IMR-90 (cell line): Measurements from ENCODE around the gene NFE2L2. TPM values are rescaled to one million over a fixed set of nuclear protein-coding genes. Genes with fewer than 3 reads are reported as not detected.

Experiments used
- ATAC-seq: fragments of 200-7000 bp; cut with Tn5 transposase; 2 replicates; pipeline ENCODE4 v1.9.1; 2020; ENCODE audit warnings: low read depth, mild to moderate bottlenecking, moderate library complexity
- BruUV-seq: library from RNA; stranded (reverse); fragments of 400-500 nt; replicated peaks from 2 replicates; lab custom pipeline; 2021; lab: Mats Ljungman, UMichigan
- CTCF ChIA-PET: fragments of 300-600 bp; formaldehyde crosslinking; extraction: SDS; loops from one replicate; lab custom pipeline; 2021; ENCODE audit warnings: antibody characterized with exemption; lab: Yijun Ruan, JAX
- POLR2A ChIA-PET: fragments of 300-600 bp; sonication (Branson Sonifier 250); formaldehyde crosslinking; loops from one replicate; lab custom pipeline; 2022; ENCODE audit warnings: antibody characterized with exemption; ENCODE audit not compliant: unreplicated experiment; lab: Charles Lee
- DNase-seq: peaks from one replicate; pipeline ENCODE4 v3.0.0; 2013
- H2AFZ ChIP-seq: replicated peaks from 2 replicates; pipeline ENCODE3; 2013; ENCODE audit warnings: low read length, mild to moderate bottlenecking; ENCODE audit not compliant: poor library complexity
- H2AK5ac ChIP-seq: 2 replicates; pipeline ENCODE4 v1.6.1; 2013; ENCODE audit warnings: low read depth, low read length, inconsistent platforms
- H2AK9ac ChIP-seq: replicated peaks from 2 replicates; pipeline ENCODE3; 2013; ENCODE audit warnings: mild to moderate bottlenecking, low read depth, low read length, moderate library complexity; ENCODE audit not compliant: poor library complexity
- H2BK120ac ChIP-seq: 2 replicates; pipeline ENCODE4 v1.6.1; 2013; ENCODE audit warnings: low read depth, low read length, inconsistent platforms
- H2BK15ac ChIP-seq: 3 replicates; pipeline ENCODE4 v1.6.1; 2013; ENCODE audit warnings: low read depth, low read length, inconsistent platforms
- H2BK20ac ChIP-seq: 2 replicates; pipeline ENCODE4 v1.6.1; 2013; ENCODE audit warnings: low read depth, mild to moderate bottlenecking, inconsistent platforms, low read length, moderate library complexity
- H2BK5ac ChIP-seq: 2 replicates; pipeline ENCODE4 v1.6.1; 2013; ENCODE audit warnings: mild to moderate bottlenecking, low read depth, low read length, inconsistent platforms; ENCODE audit not compliant: poor library complexity, severe bottlenecking
- H3K14ac ChIP-seq: replicated peaks from 2 replicates; pipeline ENCODE4 v1.6.1; 2013; ENCODE audit warnings: low read depth, low read length, inconsistent platforms
- H3K18ac ChIP-seq: 2 replicates; pipeline ENCODE4 v1.6.1; 2013; ENCODE audit warnings: low read depth, low read length, control low read depth
- H3K23ac ChIP-seq: 2 replicates; pipeline ENCODE4 v1.6.1; 2013; ENCODE audit warnings: low read depth, low read length, inconsistent platforms
- H3K27ac ChIP-seq: 2 replicates; pipeline ENCODE4 v1.5.1; 2013; ENCODE audit warnings: mild to moderate bottlenecking, control low read depth, low read length; ENCODE audit not compliant: insufficient read depth
- H3K27me3 ChIP-seq: 2 replicates; pipeline ENCODE4 v1.6.1; 2013; ENCODE audit warnings: low read length; ENCODE audit not compliant: control insufficient read depth, insufficient read depth
- H3K36me3 ChIP-seq: 2 replicates; pipeline ENCODE4 v1.6.1; 2013; ENCODE audit warnings: low read length, mixed read lengths; ENCODE audit not compliant: control insufficient read depth, insufficient read depth
- H3K4ac ChIP-seq: 2 replicates; pipeline ENCODE4 v1.6.1; 2013; ENCODE audit warnings: low read depth, low read length, inconsistent platforms
- H3K4me1 ChIP-seq: 2 replicates; pipeline ENCODE4 v1.6.1; 2013; ENCODE audit warnings: low read length, mixed read lengths; ENCODE audit not compliant: control insufficient read depth, insufficient read depth
- H3K4me2 ChIP-seq: 2 replicates; pipeline ENCODE4 v1.6.1; 2013; ENCODE audit warnings: low read depth, mild to moderate bottlenecking, control low read depth, low read length, moderate library complexity
- H3K4me3 ChIP-seq: 2 replicates; pipeline ENCODE4 v1.5.1; 2013; ENCODE audit warnings: low read depth, mild to moderate bottlenecking, control low read depth, low read length, moderate library complexity; ENCODE audit not compliant: insufficient read depth
- H3K56ac ChIP-seq: 2 replicates; pipeline ENCODE4 v1.6.1; 2013; ENCODE audit warnings: low read length, inconsistent platforms; ENCODE audit not compliant: insufficient read depth; ENCODE audit errors: extremely low read depth
- H3K79me1 ChIP-seq, 2 experiments: 2 replicates each; pipeline ENCODE4 v1.6.1; 2013; ENCODE audit warnings: low read length in 2 of 2, inconsistent platforms in 1 of 2, low read depth in 1 of 2
- H3K9ac ChIP-seq: 2 replicates; pipeline ENCODE4 v1.6.1; 2013; ENCODE audit warnings: low read depth, low read length, control low read depth
- H3K9me1 ChIP-seq: 2 replicates; pipeline ENCODE4 v1.6.1; 2013; ENCODE audit warnings: low read length, inconsistent platforms; ENCODE audit not compliant: insufficient read depth
- H3K9me3 ChIP-seq: 2 replicates; pipeline ENCODE4 v1.6.1; 2013; ENCODE audit warnings: low read length; ENCODE audit not compliant: control insufficient read depth, insufficient read depth
- H4K20me1 ChIP-seq: 2 replicates; pipeline ENCODE4 v1.6.1; 2013; ENCODE audit warnings: low read length, inconsistent platforms; ENCODE audit not compliant: insufficient read depth
- H4K5ac ChIP-seq: 2 replicates; pipeline ENCODE4 v1.6.1; 2013; ENCODE audit warnings: mild to moderate bottlenecking, low read depth, low read length, control low read depth
- H4K8ac ChIP-seq, 2 experiments: 2 replicates each; pipeline ENCODE4 v1.6.1; 2013; ENCODE audit warnings: low read depth in 2 of 2, low read length in 2 of 2, control low read depth in 1 of 2, inconsistent platforms in 1 of 2
- H4K91ac ChIP-seq: 2 replicates; pipeline ENCODE4 v1.6.1; 2013; ENCODE audit warnings: low read depth, low read length, inconsistent platforms; ENCODE audit not compliant: insufficient read depth
- NFE2L2 ChIP-seq: fragments of 150-350 bp; IDR thresholded peaks from 2 replicates; pipeline ENCODE4 v1.6.1; 2016; ENCODE audit warnings: low read depth, mild to moderate bottlenecking, low read length
- WGBS, 2 experiments: methylation state at CpG; one replicate each; pipeline versions ENCODE4 v1.1.5 to v1.1.7; 2013; ENCODE audit warnings: missing lambda C conversion rate in 2 of 2; ENCODE audit not compliant: insufficient read length in 1 of 2; ENCODE audit errors: extremely low coverage in 2 of 2; 5-methylcytosine and 5-hydroxymethylcytosine counted together
- dilution Hi-C: fragments of 300-500 bp; cut with HindIII; formaldehyde crosslinking; loops from one replicate; pipeline ENCODE4 v1.14.3; 2018; ENCODE audit warnings: low sequenced_read_pairs; ENCODE audit not compliant: unreplicated experiment
- in situ Hi-C: fragments of 300-500 bp; cut with MboI; formaldehyde crosslinking; loops from 3 replicates; pipeline ENCODE4 v1.14.3; 2019; ENCODE audit warnings: low sequenced_read_pairs, inconsistent platforms, mixed read lengths
- intact Hi-C: fragments of 100-400 bp; cut with micrococcal nuclease; formaldehyde crosslinking; loops from 2 replicates; pipeline ENCODE4 v1.10.0; 2022
- polyA plus RNA-seq, 3 experiments: library from polyadenylated mRNA; depleted of rRNA; stranded (reverse); fragments of >200 nt; gene quantifications; 2 replicates each; pipeline ENCODE4 v1.2.3, GENCODE V29; 2012; ENCODE audit warnings: low replicate concordance in 1 of 3
- total RNA-seq: library from RNA; depleted of rRNA; stranded (reverse); fragments of >200 nt; gene quantifications from 2 replicates; pipeline ENCODE4 v1.2.3, GENCODE V29; 2012
- TF ChIP-seq, protein P1 (sequence below): conservative IDR thresholded peaks from 2 replicates; pipeline ENCODE4 v1.5.1; 2012; ENCODE audit warnings: mild to moderate bottlenecking, low read depth, low read length, improper control_type of control experiment

Gene NFE2L2
- total and polyA plus RNA-seq, 2 of the 4 experiments (the other 2 are of a cell fraction), result 72.7 to 83.5 TPM

DNA sequence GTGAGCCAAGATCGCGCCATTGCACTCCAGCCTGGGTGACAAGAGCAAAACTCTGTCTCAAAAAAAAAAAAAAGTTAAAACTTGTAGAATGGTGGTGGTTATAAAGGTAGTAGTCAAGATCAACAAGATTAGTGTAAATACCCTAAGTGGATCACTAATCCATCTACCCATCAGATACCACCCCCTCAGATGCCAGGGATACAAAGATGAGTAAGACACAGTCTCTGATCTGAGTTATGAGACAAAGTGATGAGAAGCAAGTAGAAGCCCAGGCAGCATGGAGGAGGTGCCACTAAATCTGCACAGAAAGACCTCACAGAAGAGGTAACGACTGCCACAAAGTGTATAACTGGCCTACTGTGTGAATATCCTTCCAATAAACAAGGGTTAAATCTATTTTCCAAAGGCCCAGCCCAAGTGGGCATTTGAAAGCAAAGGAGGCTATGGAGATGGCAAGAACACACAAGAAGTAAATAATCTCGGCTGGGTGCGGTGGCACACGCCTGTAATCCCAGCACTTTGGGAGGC, 20.2 kb downstream of the NFE2L2 start:
- H3K79me1 ChIP-seq, result peaks cover 0 to 48% of the 10 kb centered on the region in 2 experiments; a peak in 2 of 4 replicates
- H2AK5ac ChIP-seq, result peak overlapping the region; percentile 37
- peaks cover 41% of the 10 kb centered on the region for H3K4me1 ChIP-seq
- H2BK15ac ChIP-seq, result peak overlapping the region; percentile 27; the same call in 2 of the 3 replicates
- no TSS peak for BruUV-seq
- CTCF ChIA-PET, result no interaction called here
- no peak overlapping the region for H3K9ac ChIP-seq
- H3K36me3 ChIP-seq, result peaks cover 25% of the 10 kb centered on the region
- peak overlapping the region; percentile 26; the same call in 1 of the 2 replicates for H3K4me2 ChIP-seq
- no peak overlapping the region for H2AFZ ChIP-seq
- peak overlapping the region; percentile 83; the same call in 1 of the 2 replicates for H2BK20ac ChIP-seq
- H4K91ac ChIP-seq, result peak overlapping the region; percentile 13; the same call in 1 of the 2 replicates
- peak overlapping the region; percentile 75 for H3K27ac ChIP-seq
- H2AK9ac ChIP-seq, result no peak overlapping the region
- POLR2A ChIA-PET, result interaction anchor here (0.6 kb wide), 1 partner anchor 70 kb away, joined by 3 read pairs; no protein-coding TSS in a partner anchor
- DNase-seq, result no peak
- no peaks in the 10 kb centered on the region for H3K27me3 ChIP-seq
- H3K23ac ChIP-seq, result 0 out of 2 replicates have a peak overlapping the region, but pooled peaks have one; percentile 31
- intact Hi-C loops (loop anchor here (5.0 kb wide), 1 partner anchor 88 kb away; no protein-coding TSS in a partner anchor), in situ Hi-C loops (no loop called here), dilution Hi-C loops (no loop called here)
- H3K14ac ChIP-seq, result no peak overlapping the region; the same call in 1 of the 2 replicates
- peaks cover 31% of the 10 kb centered on the region for H3K9me1 ChIP-seq
- H4K20me1 ChIP-seq, result peaks cover 93% of the 10 kb centered on the region
- no CpG with 5 or more reads among the region's 6 CpGs for WGBS, 2 experiments
- no peak overlapping the region for H3K4me3 ChIP-seq
- H2BK5ac ChIP-seq, result peak overlapping the region; percentile 76
- H3K4ac ChIP-seq, result peak overlapping the region; percentile 65
- no peak for ATAC-seq
- H4K8ac ChIP-seq, result peak overlapping the region in 1 of 2 experiments; percentile 13; a peak in 1 of 4 replicates
- peak overlapping the region; percentile 42 for H2BK120ac ChIP-seq
- 0 out of 2 replicates have a peak overlapping the region, but pooled peaks have one; percentile 7 for H3K18ac ChIP-seq
- H3K9me3 ChIP-seq, result no peaks in the 10 kb centered on the region
- H3K56ac ChIP-seq, result no peak overlapping the region
- peak overlapping the region; percentile 20; the same call in 1 of the 2 replicates for H4K5ac ChIP-seq
- TF ChIP-seq, protein P1, sequence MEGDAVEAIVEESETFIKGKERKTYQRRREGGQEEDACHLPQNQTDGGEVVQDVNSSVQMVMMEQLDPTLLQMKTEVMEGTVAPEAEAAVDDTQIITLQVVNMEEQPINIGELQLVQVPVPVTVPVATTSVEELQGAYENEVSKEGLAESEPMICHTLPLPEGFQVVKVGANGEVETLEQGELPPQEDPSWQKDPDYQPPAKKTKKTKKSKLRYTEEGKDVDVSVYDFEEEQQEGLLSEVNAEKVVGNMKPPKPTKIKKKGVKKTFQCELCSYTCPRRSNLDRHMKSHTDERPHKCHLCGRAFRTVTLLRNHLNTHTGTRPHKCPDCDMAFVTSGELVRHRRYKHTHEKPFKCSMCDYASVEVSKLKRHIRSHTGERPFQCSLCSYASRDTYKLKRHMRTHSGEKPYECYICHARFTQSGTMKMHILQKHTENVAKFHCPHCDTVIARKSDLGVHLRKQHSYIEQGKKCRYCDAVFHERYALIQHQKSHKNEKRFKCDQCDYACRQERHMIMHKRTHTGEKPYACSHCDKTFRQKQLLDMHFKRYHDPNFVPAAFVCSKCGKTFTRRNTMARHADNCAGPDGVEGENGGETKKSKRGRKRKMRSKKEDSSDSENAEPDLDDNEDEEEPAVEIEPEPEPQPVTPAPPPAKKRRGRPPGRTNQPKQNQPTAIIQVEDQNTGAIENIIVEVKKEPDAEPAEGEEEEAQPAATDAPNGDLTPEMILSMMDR, result no peak
- no peak for TF ChIP-seq NFE2L2
